ENCODE results near the gene MICAL3. TPM values are rescaled to one million over a fixed set of nuclear protein-coding genes. Genes with fewer than 3 reads are reported as not detected.

MICAL3 gene
- total RNA-seq, 3 donors from 2014 or later = 33.9 to 39.6 (median 35.1) TPM

DNA sequence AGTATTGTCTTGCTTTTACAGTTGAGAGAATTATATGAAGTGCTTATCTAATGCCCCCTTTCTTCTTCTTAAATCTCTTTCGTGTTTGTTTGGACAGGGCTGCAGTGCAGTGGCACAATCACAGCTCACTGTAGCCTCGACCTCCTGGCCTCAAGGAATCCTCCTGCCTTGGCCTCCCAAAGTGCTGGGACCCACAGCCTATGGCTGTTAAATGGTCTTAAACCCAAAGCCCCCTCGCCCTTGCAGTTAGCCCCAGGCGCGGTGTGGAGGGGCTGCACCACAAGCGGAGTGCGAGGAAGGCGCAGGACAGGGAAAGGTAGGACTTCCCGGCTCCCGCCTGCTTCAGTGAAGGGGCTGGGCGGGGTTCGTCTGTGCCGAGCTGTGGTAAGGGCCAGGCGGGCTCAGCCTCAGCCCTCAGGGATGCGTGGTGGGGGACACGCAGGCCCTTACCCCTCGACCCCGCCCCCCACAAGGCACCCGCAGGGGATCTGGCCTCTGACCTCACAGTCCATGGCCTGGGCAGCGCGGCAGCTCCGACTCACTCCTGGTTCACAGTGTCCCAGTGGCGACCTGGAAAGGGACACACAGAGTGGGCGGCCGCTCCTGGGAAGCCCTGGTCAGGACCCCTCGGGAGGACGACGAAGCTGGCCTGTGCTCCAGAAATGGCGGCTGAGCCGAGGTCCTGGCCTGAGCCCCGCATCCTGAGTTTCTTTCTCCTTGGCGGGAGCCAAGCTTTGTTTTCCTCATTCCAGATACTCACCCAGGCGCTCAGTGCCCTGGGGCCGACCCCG, 274.6 kb downstream of the MICAL3 start:
- H3K27me3 Mint-ChIP-seq (ENCODE audit: low read depth) = no peaks in the 10 kb centered on the region
- DNase-seq (no peak), ATAC-seq (no peak)
- peaks cover 3% of the 10 kb centered on the region for H3K4me1 Mint-ChIP-seq (ENCODE audit: low read depth)
- H3K4me3 Mint-ChIP-seq = no peak overlapping the region
- peaks cover 3% of the 10 kb centered on the region for H3K36me3 Mint-ChIP-seq (ENCODE audit: insufficient read depth)
- no peaks in the 10 kb centered on the region for H3K9me3 Mint-ChIP-seq

DNA sequence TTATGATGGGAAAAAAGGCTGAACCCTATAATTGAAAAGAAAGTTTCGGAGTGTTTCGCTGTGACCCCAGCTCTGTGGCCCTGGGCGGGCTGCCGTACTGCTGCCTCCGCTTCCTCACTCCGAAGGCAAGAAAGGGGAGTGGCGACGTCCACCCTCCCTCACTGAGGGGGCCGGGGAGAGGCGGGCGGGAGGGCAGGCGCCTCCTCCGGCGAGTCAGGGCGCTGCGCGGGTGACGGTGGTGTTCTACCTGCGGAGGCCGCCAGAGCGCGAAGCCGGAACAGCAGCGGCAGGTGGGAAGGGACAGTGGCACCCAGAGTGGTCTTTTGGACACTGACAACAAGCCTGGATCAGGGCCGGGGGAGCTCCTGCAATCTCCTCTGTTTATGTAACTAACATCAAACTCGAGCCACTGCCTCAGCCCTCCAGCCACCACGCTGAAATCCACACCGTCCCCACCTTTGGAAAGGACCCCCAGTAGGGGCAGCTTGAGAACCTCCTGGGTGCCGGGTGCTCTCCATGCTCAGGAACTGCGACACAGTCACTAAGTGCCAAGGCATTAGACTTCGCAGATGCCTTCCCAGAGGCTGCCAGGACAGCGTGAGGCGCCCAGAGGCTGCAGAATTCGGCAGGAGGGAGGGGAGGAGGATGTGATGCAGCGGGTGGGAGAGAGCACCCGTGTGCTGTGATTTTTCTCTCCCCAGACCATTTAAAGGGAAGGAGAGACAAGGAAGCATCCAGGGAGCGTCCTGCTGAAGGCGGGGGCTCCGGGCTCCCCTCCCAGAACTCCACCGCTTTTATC, 275.6 kb downstream of the MICAL3 start:
- Mint-ChIP-seq H3K4me3 (no peak overlapping the region), H3K36me3 (ENCODE audit: insufficient read depth) (no peaks in the 10 kb centered on the region)

DNA sequence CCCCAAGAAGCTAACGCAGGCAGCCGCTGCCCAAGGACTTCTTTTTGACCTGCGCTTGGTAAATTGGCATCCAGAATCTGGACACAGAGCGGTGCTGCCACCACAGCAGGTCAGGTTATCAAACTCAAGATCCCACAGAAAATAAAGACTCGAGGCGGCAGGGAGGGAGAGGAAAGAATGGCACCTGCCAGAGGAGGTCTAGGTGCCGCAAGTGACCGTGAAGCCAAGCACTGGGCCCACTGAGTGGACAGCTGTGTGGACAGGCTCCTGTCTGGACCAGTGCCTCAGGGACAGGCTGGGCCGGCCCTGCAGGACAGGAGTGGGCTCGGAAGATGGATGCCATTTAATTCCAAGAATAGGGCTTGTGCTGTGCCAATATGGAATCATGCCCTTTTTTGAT, 277.4 kb downstream of the MICAL3 start:
- no peak for DNase-seq
- Mint-ChIP-seq H3K9me3 (no peaks in the 10 kb centered on the region), H3K27me3 (ENCODE audit: low read depth) (no peaks in the 10 kb centered on the region), H3K4me1 (ENCODE audit: low read depth) (peaks cover 5% of the 10 kb centered on the region), H3K36me3 (ENCODE audit: insufficient read depth) (peaks cover 3% of the 10 kb centered on the region), H3K4me3 (no peak overlapping the region)
- no peak for ATAC-seq

More for the DNA sequence above, 275.6 kb downstream of the MICAL3 start:
- ATAC-seq (no peak), DNase-seq (no peak)
- Mint-ChIP-seq H3K27me3 (ENCODE audit: low read depth) (no peaks in the 10 kb centered on the region), H3K9me3 (no peaks in the 10 kb centered on the region), H3K4me1 (ENCODE audit: low read depth) (no peaks in the 10 kb centered on the region)

GRCh38 chr22:17744430-17744829, 279.9 kb downstream of the MICAL3 start:
- Mint-ChIP-seq H3K4me3 (no peak overlapping the region), H3K9me3 (no peaks in the 10 kb centered on the region), H3K36me3 (ENCODE audit: insufficient read depth) (peaks cover 5% of the 10 kb centered on the region), H3K27me3 (ENCODE audit: low read depth) (no peaks in the 10 kb centered on the region), H3K4me1 (ENCODE audit: low read depth) (peaks cover 5% of the 10 kb centered on the region)
- ATAC-seq (no peak), DNase-seq (no peak)

DNA sequence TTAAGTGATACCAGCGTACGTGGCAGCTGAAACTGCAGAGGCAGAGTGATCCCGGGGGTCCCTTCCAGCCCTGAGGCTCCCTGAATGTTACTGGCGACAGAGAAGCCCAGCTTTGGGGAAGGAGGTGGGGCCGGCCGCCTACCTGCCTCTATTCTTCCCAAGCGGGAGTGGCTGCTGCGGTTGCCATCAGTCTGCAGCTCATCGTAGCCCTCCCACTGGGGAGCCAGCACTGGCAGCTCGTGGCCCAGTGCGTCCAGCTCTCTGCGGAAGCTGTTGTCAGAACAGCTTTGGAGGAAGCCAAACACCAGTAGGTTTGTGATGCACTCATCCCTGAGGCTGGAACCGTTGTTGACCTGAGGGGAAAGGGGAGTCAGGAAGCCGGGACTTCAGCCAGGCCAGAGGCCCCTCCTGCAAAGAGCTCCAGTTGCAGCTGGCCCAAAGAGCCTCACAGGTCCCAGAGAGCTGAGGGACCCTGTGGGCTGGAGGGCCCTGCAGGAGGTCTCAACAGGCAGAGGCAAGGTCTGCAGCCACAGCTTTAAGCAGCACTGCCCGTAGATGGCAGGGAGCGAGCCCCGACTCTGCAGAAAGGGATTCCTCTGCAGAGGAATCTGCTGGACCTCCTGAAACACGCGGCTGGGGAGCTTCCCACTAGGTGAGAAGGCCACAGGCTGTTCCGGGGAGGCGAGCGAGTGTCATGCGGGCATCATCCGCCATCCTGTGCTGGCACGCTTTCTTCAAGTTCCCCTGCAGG, 280.5 kb downstream of the MICAL3 start:
- DNase-seq (no peak), ATAC-seq (no peak)
- no peaks in the 10 kb centered on the region for H3K27me3 Mint-ChIP-seq (ENCODE audit: low read depth)
- H3K36me3 Mint-ChIP-seq (ENCODE audit: insufficient read depth) = peaks cover 6% of the 10 kb centered on the region
- peaks cover 5% of the 10 kb centered on the region for H3K4me1 Mint-ChIP-seq (ENCODE audit: low read depth)
- no peak overlapping the region for H3K4me3 Mint-ChIP-seq
- no peaks in the 10 kb centered on the region for H3K9me3 Mint-ChIP-seq

- Mint-ChIP-seq H3K4me1 (ENCODE audit: low read depth) (peaks cover 5% of the 10 kb centered on the region), H3K36me3 (ENCODE audit: insufficient read depth) (peaks cover 11% of the 10 kb centered on the region), H3K9me3 (no peaks in the 10 kb centered on the region), H3K4me3 (no peak overlapping the region), H3K27me3 (ENCODE audit: low read depth) (no peaks in the 10 kb centered on the region)
- DNase-seq (peak; percentile 62), ATAC-seq (peak; percentile 89 to 92)
Measured at GRCh38 chr22:17742527-17742902, 281.8 kb downstream of the MICAL3 start.

DNA sequence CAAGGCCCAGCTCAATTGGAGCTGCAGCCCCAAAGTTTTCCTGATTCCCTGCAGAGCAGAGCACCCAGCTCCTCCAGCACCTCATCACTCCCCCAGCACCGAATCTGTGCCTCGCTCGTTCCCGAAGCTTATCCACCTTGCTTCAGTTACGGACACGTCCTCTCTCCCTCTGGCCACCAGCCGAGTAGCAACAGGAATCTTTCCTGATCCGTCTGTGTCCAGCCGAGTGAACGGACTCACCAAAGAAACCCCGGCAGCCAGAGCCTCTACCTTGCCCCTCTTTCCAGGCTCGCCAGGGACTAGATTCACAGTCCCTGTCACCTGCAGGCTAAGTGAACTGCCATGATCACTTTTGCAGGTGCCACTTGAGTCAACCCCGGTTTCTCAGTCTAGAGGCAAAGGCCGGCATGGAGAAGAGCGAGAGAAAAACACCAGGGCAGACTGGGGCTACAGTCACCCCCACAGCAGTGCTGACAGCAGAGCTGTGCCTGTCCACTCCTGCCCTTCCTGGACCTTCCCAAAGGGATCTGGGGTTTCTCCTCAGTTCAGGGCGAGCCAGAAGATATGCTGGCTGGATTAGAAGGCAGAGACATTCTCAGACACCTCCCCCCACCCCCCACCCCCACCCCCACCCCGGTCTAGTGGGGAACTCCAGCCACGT, 282.4 kb downstream of the MICAL3 start:
- no peak for DNase-seq
- no peaks in the 10 kb centered on the region for H3K27me3 Mint-ChIP-seq (ENCODE audit: low read depth)

GRCh38 chr22:17739196-17739975, 285.0 kb downstream of the MICAL3 start:
- no peak overlapping the region for H3K4me3 Mint-ChIP-seq
- peaks cover 10% of the 10 kb centered on the region for H3K4me1 Mint-ChIP-seq (ENCODE audit: low read depth)
- H3K36me3 Mint-ChIP-seq (ENCODE audit: insufficient read depth) = peaks cover 14% of the 10 kb centered on the region
- no peaks in the 10 kb centered on the region for H3K9me3 Mint-ChIP-seq
- H3K27me3 Mint-ChIP-seq (ENCODE audit: low read depth) = no peaks in the 10 kb centered on the region
- no peak for ATAC-seq
- DNase-seq = no peak

More for the DNA sequence above, 282.4 kb downstream of the MICAL3 start:
- Mint-ChIP-seq H3K4me3 (no peak overlapping the region), H3K4me1 (ENCODE audit: low read depth) (peaks cover 5% of the 10 kb centered on the region), H3K9me3 (no peaks in the 10 kb centered on the region), H3K36me3 (ENCODE audit: insufficient read depth) (peaks cover 11% of the 10 kb centered on the region)
- no peak for ATAC-seq

GRCh38 chr22:17738386-17739128, 285.8 kb downstream of the MICAL3 start:
- ATAC-seq (no peak), DNase-seq (no peak)
- Mint-ChIP-seq H3K4me3 (no peak overlapping the region), H3K27me3 (ENCODE audit: low read depth) (no peaks in the 10 kb centered on the region), H3K9me3 (no peaks in the 10 kb centered on the region), H3K4me1 (ENCODE audit: low read depth) (peaks cover 19% of the 10 kb centered on the region), H3K36me3 (ENCODE audit: insufficient read depth) (peaks cover 17% of the 10 kb centered on the region)

Other genes starting within 250 kb of the MICAL3 start
- 10 to 100 TPM; 51.3 to 68.3 (median 58.2) TPM for gene PEX26, start 53.4 kb upstream of the MICAL3 start, total RNA-seq
- gene TUBA8, start 86.2 kb upstream of the MICAL3 start, total RNA-seq = 1 to 10 TPM; 1.5 to 3.9 (median 2.1) TPM
- 1 to 10 TPM; 1.7 to 6.6 (median 2.9) TPM for gene USP18, start 125.6 kb upstream of the MICAL3 start, total RNA-seq